ENCODE data around the gene TSEN34.

TSEN34 gene

DNA sequence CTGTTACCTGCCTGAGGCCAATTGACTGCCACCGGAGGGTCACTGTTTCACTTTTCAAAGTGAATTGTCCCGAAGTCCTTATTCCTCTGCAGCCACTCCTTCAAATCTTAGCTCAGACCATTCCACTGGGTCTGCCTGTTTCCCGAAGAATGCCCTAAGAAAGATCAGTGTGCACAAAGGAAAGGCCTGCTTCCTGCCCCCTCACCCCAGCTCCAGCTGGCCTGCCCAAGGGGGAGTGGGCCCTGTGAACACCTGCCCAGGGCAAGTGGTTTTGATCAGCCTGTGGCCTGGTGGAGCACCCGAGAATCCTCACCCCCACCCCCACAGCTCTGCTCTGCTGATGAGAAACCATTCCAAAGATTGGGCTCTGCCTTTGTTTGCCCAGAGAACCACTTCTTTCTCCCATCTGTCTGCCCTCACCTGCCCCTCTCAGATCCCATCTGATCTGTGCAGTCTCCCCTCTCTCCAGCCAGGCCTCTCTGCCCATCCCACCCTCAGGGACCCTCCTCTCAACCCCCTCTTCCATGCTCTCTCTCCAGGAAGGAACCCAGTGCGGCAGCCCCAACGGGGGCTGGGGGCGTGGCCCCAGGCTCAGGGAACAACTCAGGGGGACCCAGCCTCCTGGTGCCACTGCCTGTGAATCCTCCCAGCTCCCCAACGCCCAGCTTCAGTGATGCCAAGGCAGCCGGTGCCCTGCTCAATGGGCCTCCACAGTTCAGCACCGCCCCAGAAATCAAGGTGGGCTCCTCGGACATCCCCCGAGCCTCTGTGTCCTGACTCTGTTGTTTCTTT, 41.9 kb upstream of the TSEN34 start:
- no peak for DNase-seq (ENCODE audit: low read depth in 2 of 2)
- H3K4me3 ChIP-seq (replicated peaks in 1 of 2; ENCODE audit: low read depth in 2 of 2, low read length in 2 of 2) = no peak overlapping the region
- TF ChIP-seq, protein P1, sequence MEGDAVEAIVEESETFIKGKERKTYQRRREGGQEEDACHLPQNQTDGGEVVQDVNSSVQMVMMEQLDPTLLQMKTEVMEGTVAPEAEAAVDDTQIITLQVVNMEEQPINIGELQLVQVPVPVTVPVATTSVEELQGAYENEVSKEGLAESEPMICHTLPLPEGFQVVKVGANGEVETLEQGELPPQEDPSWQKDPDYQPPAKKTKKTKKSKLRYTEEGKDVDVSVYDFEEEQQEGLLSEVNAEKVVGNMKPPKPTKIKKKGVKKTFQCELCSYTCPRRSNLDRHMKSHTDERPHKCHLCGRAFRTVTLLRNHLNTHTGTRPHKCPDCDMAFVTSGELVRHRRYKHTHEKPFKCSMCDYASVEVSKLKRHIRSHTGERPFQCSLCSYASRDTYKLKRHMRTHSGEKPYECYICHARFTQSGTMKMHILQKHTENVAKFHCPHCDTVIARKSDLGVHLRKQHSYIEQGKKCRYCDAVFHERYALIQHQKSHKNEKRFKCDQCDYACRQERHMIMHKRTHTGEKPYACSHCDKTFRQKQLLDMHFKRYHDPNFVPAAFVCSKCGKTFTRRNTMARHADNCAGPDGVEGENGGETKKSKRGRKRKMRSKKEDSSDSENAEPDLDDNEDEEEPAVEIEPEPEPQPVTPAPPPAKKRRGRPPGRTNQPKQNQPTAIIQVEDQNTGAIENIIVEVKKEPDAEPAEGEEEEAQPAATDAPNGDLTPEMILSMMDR (IDR thresholded peaks at IDR 0.05; ENCODE audit: low read depth, low read length) = no peak

DNA sequence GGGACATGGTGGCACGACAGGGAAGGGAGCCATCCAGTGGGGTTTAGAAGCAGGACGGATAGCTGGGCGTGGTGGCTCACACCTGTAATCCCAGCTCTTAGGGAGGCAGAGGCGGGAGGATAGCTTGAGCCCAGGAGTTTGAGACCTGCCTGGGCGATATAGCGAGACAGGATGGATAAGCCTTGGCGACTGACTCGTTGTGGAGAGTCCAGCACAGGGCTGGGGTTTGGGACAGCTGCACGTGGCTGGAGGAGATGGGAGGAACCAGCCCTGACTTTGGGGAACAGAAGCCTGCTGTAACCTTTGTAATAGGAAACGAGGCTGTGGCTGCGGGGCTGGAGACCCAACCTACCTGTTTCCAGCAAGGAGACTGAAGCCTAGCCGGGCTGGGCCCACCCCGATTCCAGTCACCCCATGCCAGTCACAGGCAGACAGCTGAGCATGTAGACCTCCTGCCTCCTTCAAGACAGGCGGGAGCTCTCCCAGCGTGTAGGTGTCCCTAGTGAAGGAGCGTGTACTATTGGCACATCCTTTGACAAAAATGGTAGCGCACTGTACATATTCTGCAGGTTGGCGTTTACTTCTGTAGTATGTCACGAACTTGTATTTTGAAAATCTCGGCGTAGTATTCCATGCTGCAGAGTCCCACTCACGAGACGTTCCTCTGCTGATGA, 39.6 kb upstream of the TSEN34 start:
- DNase-seq (ENCODE audit: low read depth in 2 of 2) = no peak
- no peak overlapping the region for H3K4me3 ChIP-seq (replicated peaks in 1 of 2; ENCODE audit: low read depth in 2 of 2, low read length in 2 of 2)
- TF ChIP-seq, protein P1 (IDR thresholded peaks at IDR 0.05; ENCODE audit: low read depth, low read length) = no peak

DNA sequence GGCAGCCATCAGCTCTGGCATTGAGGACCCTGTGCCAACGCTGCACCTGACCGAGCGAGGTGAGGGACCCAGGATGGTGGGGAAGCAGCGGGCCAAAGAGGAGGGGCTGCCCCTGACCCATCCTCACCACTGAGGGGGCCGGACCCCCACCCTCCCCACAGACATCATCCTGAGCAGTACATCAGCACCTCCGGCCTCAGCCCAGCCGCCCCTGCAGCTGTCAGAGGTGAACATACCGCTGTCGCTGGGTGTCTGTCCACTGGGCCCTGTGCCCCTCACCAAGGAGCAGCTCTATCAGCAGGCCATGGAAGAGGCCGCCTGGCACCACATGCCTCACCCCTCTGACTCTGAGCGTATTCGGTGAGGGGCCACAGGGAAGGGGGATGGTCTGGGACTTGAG, 38.8 kb upstream of the TSEN34 start:
- no peak overlapping the region for H3K4me3 ChIP-seq (replicated peaks in 1 of 2; ENCODE audit: low read depth in 2 of 2, low read length in 2 of 2)
- DNase-seq (ENCODE audit: low read depth in 2 of 2) = no peak
- TF ChIP-seq, protein P1 (IDR thresholded peaks at IDR 0.05; ENCODE audit: low read depth, low read length) = no peak

DNA sequence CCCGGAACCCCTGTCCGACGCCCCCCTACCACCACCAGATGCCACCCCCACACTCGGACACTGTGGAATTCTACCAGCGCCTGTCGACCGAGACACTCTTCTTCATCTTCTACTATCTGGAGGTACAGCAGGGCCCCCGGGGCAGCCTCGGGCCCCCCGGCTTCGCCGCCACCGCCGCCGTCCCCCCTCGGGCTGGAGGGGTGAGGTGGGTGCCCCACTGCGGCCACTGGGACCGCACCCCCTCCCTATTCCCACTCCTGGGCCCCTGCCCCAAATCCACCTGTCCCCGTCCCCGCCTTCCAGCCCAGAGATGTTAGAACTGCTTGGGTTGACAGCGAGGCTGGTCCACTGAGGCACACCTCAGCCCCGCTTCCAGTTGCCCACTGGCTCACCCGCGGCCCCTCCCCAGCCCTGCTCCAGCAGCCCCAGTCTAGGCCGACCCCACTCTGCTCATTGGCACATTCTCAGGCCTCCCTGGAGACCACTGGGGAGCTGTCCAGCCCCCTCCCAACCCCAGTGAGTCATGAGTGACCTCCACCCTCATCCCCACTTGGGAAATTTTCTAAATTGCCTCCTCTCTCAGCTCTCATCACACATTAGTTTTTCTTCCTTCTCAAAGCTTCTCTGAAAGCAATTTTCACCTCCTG, 38.1 kb upstream of the TSEN34 start:
- no peak overlapping the region for H3K4me3 ChIP-seq (replicated peaks in 1 of 2; ENCODE audit: low read depth in 2 of 2, low read length in 2 of 2)
- TF ChIP-seq, protein P1 (IDR thresholded peaks at IDR 0.05; ENCODE audit: low read depth, low read length) = no peak
- peak in 1 of 2 donors; percentile 41 for DNase-seq (ENCODE audit: low read depth in 2 of 2)

DNA sequence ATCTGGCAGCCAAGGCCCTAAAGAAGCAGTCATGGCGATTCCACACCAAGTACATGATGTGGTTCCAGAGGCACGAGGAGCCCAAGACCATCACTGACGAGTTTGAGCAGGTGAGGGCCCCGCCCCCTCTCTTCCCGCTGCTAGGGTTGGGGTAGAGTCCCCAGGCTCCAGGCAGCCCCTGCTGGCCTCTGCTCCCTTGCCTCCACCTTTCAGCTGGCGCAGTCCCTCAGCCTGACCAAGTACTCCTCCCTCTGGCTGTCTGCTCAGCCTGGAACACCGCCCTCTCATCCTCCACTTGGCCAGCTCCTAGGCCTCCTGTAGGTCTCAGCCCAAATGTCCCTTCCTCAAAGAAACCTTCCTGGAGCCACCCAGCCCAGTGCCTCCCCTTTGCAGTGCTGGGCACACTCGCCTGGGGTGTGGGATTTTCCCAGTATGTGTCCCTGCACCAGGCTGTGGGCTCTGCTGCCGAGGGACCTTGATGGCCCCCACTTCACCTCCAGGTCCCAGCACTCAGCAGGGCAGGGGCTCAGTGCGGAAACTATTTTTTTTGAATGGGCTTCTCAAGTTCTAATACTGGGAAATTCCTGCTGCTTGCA, 37.3 kb upstream of the TSEN34 start:
- TF ChIP-seq, protein P1 (IDR thresholded peaks at IDR 0.05; ENCODE audit: low read depth, low read length) = no peak
- no peak for DNase-seq (ENCODE audit: low read depth in 2 of 2)

DNA sequence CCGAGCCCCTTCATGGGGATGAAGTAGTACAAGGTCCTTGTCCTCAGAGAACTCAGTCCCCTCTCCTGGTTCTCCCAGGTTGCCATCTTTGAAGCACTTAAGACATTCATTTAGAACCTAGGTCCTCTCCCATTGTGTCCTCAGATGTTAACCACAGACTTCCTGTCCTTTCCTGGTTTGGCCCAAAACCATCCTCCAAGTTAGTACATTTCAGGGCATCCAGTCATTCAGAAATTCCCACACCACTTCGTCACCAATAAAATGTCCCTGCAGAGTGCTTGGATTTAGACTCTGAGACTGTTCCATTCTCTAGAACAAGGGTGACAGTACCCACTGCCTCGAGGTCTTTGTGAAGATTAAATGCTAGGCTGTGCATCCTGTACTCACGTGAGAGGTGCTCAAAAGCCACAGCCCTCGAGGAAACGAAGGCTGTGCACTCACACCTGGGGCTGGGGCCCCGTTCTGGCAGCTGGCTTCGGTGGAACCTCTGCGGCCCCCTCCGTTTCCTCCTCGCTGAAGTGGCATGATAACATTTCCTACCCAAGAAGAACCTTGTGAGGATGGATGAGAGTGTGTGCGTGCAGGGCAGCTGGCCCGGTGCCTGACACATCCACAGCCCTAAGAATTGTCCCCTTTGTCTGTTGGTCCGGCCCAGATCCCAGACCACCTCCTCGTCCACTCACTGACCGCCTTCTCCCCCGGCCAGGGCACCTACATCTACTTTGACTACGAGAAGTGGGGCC, 36.3 kb upstream of the TSEN34 start:
- TF ChIP-seq, protein P1 (IDR thresholded peaks at IDR 0.05; ENCODE audit: low read depth, low read length) = no peak
- DNase-seq (ENCODE audit: low read depth in 2 of 2) = peak in 1 of 2 donors; percentile 84
- H3K4me3 ChIP-seq (replicated peaks in 1 of 2; ENCODE audit: low read depth in 2 of 2, low read length in 2 of 2) = no peak overlapping the region

More for the DNA sequence above, 37.3 kb upstream of the TSEN34 start:
- no peak overlapping the region for H3K4me3 ChIP-seq (replicated peaks in 1 of 2; ENCODE audit: low read depth in 2 of 2, low read length in 2 of 2)
